ENCODE results near the gene TMBIM4.

The TMBIM4 gene

DNA sequence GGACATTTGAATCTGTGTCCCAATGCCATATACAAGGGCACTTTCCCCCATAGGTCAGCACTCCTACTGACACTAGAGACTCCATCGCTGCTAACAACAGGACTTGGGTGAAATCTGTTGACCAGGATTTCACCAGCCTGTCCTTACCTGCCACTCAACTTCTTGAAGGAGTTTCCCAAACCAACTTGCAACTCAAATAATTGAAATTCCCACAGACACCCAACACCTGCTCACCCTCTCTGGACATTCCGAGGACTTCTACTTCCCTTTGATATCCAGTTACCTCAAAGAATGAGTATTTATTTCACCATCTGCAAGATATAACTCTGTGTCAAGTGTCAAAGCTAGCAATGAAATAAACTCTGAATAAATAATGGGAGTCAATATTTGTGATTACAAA, 83.8 kb downstream of the TMBIM4 start:
- DNase-seq, result no peak
